ENCODE measurements around the gene SLC7A5. TPM values are rescaled to one million over a fixed set of nuclear protein-coding genes. Genes with fewer than 3 reads are reported as not detected.

SLC7A5 gene
- total RNA-seq, 4 donors from 2014 or later = 10.0 to 99.4 (median 61.1) TPM

DNA sequence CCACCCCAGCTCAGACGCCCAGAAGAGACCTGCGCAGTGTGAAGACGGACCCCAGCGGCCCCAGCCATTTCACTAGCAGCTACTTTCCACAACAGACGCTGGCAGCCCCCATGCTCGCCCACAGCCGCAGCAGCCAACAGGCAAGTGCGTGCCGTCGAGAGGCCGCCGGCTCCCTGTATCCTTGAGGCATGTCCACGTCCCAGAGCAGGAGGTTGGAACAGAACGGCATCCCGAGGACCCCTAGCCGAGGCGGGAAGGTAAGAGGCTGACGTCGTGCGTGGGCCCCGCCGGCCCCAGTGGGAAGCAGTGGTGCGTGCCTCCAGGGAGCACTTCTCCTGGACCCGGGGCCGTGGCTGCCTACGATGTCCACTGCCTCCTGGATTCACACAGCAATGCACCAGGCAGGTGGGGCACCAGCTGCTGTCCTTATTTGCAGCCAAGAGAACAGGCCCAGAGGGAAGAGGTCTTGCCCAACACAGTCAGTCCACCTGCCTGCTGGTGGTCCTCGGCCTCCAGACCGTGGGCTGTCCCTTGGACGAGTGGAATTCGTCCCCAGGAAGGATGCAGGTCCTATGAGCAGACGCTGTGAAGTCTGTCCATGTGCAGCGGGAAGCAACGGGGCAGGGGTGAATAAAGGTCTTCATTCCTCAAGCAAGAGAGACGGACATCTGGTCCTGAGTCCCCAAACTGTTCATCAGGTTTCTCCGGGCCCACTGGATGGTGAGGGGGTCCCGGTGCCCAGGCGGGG is 38.5 kb downstream of the SLC7A5 start:
- no peak overlapping the region for H3K27ac ChIP-seq
- TF ChIP-seq POLR2AphosphoS5 (IDR thresholded peaks at IDR 0.05) = no peak
- TF ChIP-seq POLR2A (IDR thresholded peaks at IDR 0.05) = no peak
- TF ChIP-seq, protein P1, sequence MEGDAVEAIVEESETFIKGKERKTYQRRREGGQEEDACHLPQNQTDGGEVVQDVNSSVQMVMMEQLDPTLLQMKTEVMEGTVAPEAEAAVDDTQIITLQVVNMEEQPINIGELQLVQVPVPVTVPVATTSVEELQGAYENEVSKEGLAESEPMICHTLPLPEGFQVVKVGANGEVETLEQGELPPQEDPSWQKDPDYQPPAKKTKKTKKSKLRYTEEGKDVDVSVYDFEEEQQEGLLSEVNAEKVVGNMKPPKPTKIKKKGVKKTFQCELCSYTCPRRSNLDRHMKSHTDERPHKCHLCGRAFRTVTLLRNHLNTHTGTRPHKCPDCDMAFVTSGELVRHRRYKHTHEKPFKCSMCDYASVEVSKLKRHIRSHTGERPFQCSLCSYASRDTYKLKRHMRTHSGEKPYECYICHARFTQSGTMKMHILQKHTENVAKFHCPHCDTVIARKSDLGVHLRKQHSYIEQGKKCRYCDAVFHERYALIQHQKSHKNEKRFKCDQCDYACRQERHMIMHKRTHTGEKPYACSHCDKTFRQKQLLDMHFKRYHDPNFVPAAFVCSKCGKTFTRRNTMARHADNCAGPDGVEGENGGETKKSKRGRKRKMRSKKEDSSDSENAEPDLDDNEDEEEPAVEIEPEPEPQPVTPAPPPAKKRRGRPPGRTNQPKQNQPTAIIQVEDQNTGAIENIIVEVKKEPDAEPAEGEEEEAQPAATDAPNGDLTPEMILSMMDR (IDR thresholded peaks at IDR 0.05) = no peak
- no peak for TF ChIP-seq EP300 (IDR thresholded peaks at IDR 0.05)
- peaks cover 29% of the 10 kb centered on the region for H3K36me3 ChIP-seq
- H3K27me3 ChIP-seq = no peaks in the 10 kb centered on the region
- H3K4me3 ChIP-seq = no peak overlapping the region
- no peaks in the 10 kb centered on the region for H3K9me3 ChIP-seq
- no peak for DNase-seq (ENCODE audit: low spot score in 2 of 2)
- 85% methylated on average over 16 of the region's 37 CpGs for WGBS
- peaks cover 8% of the 10 kb centered on the region for H3K4me1 ChIP-seq

DNA sequence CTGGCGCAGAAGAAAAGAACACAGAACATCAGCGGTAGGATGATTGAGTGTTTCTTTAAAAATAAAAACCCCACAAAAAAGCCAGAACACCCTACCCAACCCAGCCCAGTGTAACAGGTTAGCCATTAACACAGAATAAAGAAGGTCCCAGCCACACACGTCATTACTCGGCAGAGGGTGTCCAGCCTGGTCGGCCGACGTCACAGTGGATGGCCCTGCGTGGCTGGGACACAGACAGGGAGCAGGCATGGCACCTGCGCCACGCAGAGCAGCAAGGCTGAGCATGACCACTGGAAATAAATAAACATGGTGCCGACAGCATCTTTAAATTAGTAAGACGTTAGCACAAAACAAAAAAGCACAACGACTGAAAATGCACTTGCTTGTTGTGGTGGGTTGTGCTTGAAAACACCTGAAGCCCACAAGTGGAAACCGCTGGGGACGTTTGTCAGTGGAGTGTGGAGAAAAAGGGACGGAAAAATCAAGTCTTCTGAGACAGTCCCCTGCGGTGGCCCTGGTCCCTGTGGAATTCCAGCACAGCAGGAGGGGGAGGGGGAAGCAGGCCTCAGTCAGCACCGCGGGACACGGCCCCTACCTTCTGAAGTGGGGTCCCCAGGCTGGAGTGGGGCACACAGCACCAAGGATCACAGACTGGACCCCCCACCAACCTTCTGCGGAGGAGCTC is 39.2 kb downstream of the SLC7A5 start:
- H3K4me1 ChIP-seq = peaks cover 8% of the 10 kb centered on the region
- H3K4me3 ChIP-seq = no peak overlapping the region
- WGBS = 86% methylated on average over 21 of the region's 21 CpGs
- no peak overlapping the region for H3K27ac ChIP-seq
- TF ChIP-seq, protein P1 (IDR thresholded peaks at IDR 0.05) = no peak
- TF ChIP-seq POLR2AphosphoS5 (IDR thresholded peaks at IDR 0.05) = no peak
- no peak for TF ChIP-seq EP300 (IDR thresholded peaks at IDR 0.05)
- no peak for TF ChIP-seq POLR2A (IDR thresholded peaks at IDR 0.05)
- peaks cover 6% of the 10 kb centered on the region for H3K27me3 ChIP-seq
- peaks cover 27% of the 10 kb centered on the region for H3K36me3 ChIP-seq
- no peak for DNase-seq (ENCODE audit: low spot score in 2 of 2)
- no peaks in the 10 kb centered on the region for H3K9me3 ChIP-seq

DNA sequence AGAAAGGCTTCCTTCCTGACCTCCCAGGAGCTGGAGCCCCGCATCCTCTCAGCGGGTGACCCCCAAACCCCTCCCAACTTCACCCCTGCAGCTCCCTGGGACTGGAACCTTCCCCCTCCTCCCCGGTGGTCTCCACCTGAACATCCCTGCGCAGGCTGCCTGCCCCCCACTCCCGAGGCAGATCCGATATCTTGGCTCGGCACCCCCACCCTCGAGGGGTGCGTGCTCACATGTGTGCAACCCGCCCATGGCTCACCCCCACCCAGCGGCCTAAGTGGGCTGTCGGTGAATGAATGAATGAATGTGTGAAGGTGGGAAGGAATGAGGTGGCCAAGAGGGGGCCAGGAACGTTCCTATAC is 39.7 kb downstream of the SLC7A5 start:
- H3K27ac ChIP-seq = no peak overlapping the region
- H3K4me1 ChIP-seq = peaks cover 8% of the 10 kb centered on the region
- no peak overlapping the region for H3K4me3 ChIP-seq
- H3K9me3 ChIP-seq = no peaks in the 10 kb centered on the region
- peaks cover 12% of the 10 kb centered on the region for H3K27me3 ChIP-seq
- WGBS = 71% methylated on average over 11 of the region's 13 CpGs
- peaks cover 27% of the 10 kb centered on the region for H3K36me3 ChIP-seq
- DNase-seq (ENCODE audit: low spot score in 2 of 2) = no peak
- TF ChIP-seq, protein P1 (IDR thresholded peaks at IDR 0.05) = no peak
- TF ChIP-seq EP300 (IDR thresholded peaks at IDR 0.05) (no peak), POLR2AphosphoS5 (IDR thresholded peaks at IDR 0.05) (no peak), POLR2A (IDR thresholded peaks at IDR 0.05) (no peak)

DNA sequence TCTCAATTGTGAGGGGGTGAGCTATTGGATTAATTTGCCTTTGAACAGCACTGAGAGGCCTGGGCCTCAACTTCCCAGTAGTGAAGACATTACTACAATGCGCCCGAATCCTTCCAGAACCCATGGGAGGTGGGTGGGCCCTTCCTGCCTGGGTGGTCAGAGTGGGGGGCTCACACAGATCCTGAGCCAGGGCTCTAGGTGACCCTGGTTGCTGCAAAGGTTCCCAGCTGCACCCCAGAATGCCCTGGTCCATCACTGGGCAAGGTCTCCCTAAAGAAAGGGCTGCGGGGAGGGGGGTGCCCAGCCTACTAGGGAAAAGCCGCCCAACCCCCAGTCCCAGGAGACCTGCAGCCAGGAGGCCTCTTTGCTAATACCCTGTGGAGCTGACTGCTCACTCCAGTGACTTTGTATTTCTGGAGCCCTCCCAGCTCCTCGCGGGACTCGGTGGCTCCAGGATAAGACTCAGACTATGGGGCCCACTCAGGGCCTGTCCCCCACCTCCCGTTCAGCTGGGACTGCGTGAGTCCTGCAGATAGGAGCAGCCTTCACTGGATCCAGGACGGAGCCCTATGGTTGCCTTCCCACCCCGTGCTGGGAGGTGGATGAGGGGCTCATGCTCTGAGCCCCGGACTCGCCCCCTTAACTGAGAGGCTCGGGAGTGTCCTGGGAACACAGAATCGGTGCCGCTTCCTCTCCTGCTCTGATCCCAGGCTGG is 40.2 kb downstream of the SLC7A5 start:
- DNase-seq (ENCODE audit: low spot score in 2 of 2) = no peak
- peaks cover 22% of the 10 kb centered on the region for H3K36me3 ChIP-seq
- no peak overlapping the region for H3K4me3 ChIP-seq
- no peaks in the 10 kb centered on the region for H3K9me3 ChIP-seq
- H3K4me1 ChIP-seq = peaks cover 8% of the 10 kb centered on the region
- no peak overlapping the region for H3K27ac ChIP-seq
- no peak for TF ChIP-seq POLR2AphosphoS5 (IDR thresholded peaks at IDR 0.05)
- TF ChIP-seq EP300 (IDR thresholded peaks at IDR 0.05) = no peak
- TF ChIP-seq POLR2A (IDR thresholded peaks at IDR 0.05) = no peak
- TF ChIP-seq, protein P1 (IDR thresholded peaks at IDR 0.05) = no peak
- WGBS = no CpG with 5 or more reads among the region's 16 CpGs
- peaks cover 17% of the 10 kb centered on the region for H3K27me3 ChIP-seq
